Stimulated activated effector memory CD8-positive, alpha-beta T cell treated with anti-CD3 and anti-CD28 coated beads, Interleukin-12 subunit alpha, Interleukin-12 subunit beta, amount 100 ng/mL, for 72 hours (primary cell): ENCODE measurements around the gene SUCLG1.
"Not testable (repeated sequence)": the region's sequence is repeated elsewhere in the genome, so short reads cannot be mapped to it uniquely, and the experiment has no call there.

Source experiments
- ATAC-seq: fragments of 150-1000 bp; cut with Tn5 transposase; 2 replicates; pipeline ENCODE4 v1.10.0; 2021
- DNase-seq, 2 donors: peaks; one replicate each; pipeline ENCODE4 v3.0.0; 2021 to 2022; ENCODE audit warnings: low spot score in 2 of 2
- H3K27ac Mint-ChIP-seq: one replicate; pipeline ENCODE4 v1.8.0; 2022; ENCODE audit warnings: mild to moderate bottlenecking, mixed read lengths
- H3K36me3 Mint-ChIP-seq: one replicate; pipeline ENCODE4 v1.8.0; 2022; ENCODE audit warnings: mild to moderate bottlenecking, mixed read lengths
- H3K4me1 Mint-ChIP-seq: one replicate; pipeline ENCODE4 v1.8.0; 2022; ENCODE audit warnings: mixed read lengths
- H3K4me3 Mint-ChIP-seq: one replicate; pipeline ENCODE4 v1.8.0; 2022; ENCODE audit warnings: mild to moderate bottlenecking, mixed read lengths
- H3K9me3 Mint-ChIP-seq: one replicate; pipeline ENCODE4 v1.8.0; 2022; ENCODE audit warnings: mixed read lengths

The SUCLG1 gene

GRCh38 chr2:84417453-84418145, 41.5 kb downstream of the SUCLG1 start:
- Mint-ChIP-seq H3K27ac (no peak overlapping the region), H3K4me3 (no peak overlapping the region), H3K36me3 (peaks cover 5% of the 10 kb centered on the region), H3K9me3 (no peaks in the 10 kb centered on the region), H3K4me1 (peaks cover 8% of the 10 kb centered on the region)
- DNase-seq (no peak), ATAC-seq (peak; percentile 82)

- DNase-seq (no peak), ATAC-seq (no peak)
- no peaks in the 10 kb centered on the region for H3K4me1 Mint-ChIP-seq
- H3K9me3 Mint-ChIP-seq, result no peaks in the 10 kb centered on the region
- H3K36me3 Mint-ChIP-seq, result no peaks in the 10 kb centered on the region
- no peak overlapping the region for H3K4me3 Mint-ChIP-seq
- no peak overlapping the region for H3K27ac Mint-ChIP-seq
Observed at GRCh38 chr2:84409531-84409930, 49.5 kb downstream of the SUCLG1 start.

GRCh38 chr2:84402111-84402510, 57.0 kb downstream of the SUCLG1 start:
- H3K27ac Mint-ChIP-seq, H3K4me1 Mint-ChIP-seq, ATAC-seq, H3K9me3 Mint-ChIP-seq, H3K36me3 Mint-ChIP-seq, H3K4me3 Mint-ChIP-seq, DNase-seq: not testable (repeated sequence)

GRCh38 chr2:84399839-84400238, 59.2 kb downstream of the SUCLG1 start:
- not testable (repeated sequence) for H3K4me1 Mint-ChIP-seq, H3K36me3 Mint-ChIP-seq, DNase-seq, H3K4me3 Mint-ChIP-seq, H3K9me3 Mint-ChIP-seq, ATAC-seq, H3K27ac Mint-ChIP-seq

- DNase-seq, result no peak
Observed at GRCh38 chr2:84395820-84396219, 63.3 kb downstream of the SUCLG1 start.

GRCh38 chr2:84394628-84395027, 64.5 kb downstream of the SUCLG1 start:
- Mint-ChIP-seq H3K4me3 (no peak overlapping the region), H3K9me3 (peaks cover 4% of the 10 kb centered on the region), H3K4me1 (no peaks in the 10 kb centered on the region), H3K27ac (no peak overlapping the region), H3K36me3 (no peaks in the 10 kb centered on the region)
- DNase-seq, result no peak
- ATAC-seq, result no peak

More at GRCh38 chr2:84395820-84396219, 63.3 kb downstream of the SUCLG1 start:
- peaks cover 5% of the 10 kb centered on the region for H3K9me3 Mint-ChIP-seq
- H3K36me3 Mint-ChIP-seq, result no peaks in the 10 kb centered on the region
- no peaks in the 10 kb centered on the region for H3K4me1 Mint-ChIP-seq
- no peak overlapping the region for H3K4me3 Mint-ChIP-seq
- ATAC-seq, result peak; percentile 55
- H3K27ac Mint-ChIP-seq, result no peak overlapping the region

GRCh38 chr2:84393829-84394228, 65.3 kb downstream of the SUCLG1 start:
- no peak overlapping the region for H3K27ac Mint-ChIP-seq
- no peaks in the 10 kb centered on the region for H3K4me1 Mint-ChIP-seq
- no peak for ATAC-seq
- peaks cover 4% of the 10 kb centered on the region for H3K9me3 Mint-ChIP-seq
- H3K36me3 Mint-ChIP-seq, result no peaks in the 10 kb centered on the region
- DNase-seq, result no peak
- H3K4me3 Mint-ChIP-seq, result no peak overlapping the region

- ATAC-seq (no peak), DNase-seq (no peak)
- Mint-ChIP-seq H3K9me3 (peaks cover 4% of the 10 kb centered on the region), H3K27ac (no peak overlapping the region), H3K36me3 (no peaks in the 10 kb centered on the region), H3K4me3 (no peak overlapping the region), H3K4me1 (no peaks in the 10 kb centered on the region)
Observed at GRCh38 chr2:84389794-84390193, 69.3 kb downstream of the SUCLG1 start.

- peak; percentile 32 for ATAC-seq
- Mint-ChIP-seq H3K4me1 (no peaks in the 10 kb centered on the region), H3K27ac (no peak overlapping the region), H3K9me3 (peaks cover 4% of the 10 kb centered on the region), H3K36me3 (no peaks in the 10 kb centered on the region), H3K4me3 (no peak overlapping the region)
- no peak for DNase-seq
Observed at GRCh38 chr2:84388921-84389490, 70.1 kb downstream of the SUCLG1 start.

GRCh38 chr2:84388133-84388532, 70.9 kb downstream of the SUCLG1 start:
- no peak overlapping the region for H3K27ac Mint-ChIP-seq
- no peak for DNase-seq
- H3K4me1 Mint-ChIP-seq, result no peaks in the 10 kb centered on the region
- no peak for ATAC-seq
- H3K9me3 Mint-ChIP-seq, result peaks cover 4% of the 10 kb centered on the region
- H3K36me3 Mint-ChIP-seq, result no peaks in the 10 kb centered on the region
- H3K4me3 Mint-ChIP-seq, result no peak overlapping the region

- Mint-ChIP-seq H3K27ac (no peak overlapping the region), H3K36me3 (no peaks in the 10 kb centered on the region), H3K4me3 (no peak overlapping the region), H3K9me3 (no peaks in the 10 kb centered on the region), H3K4me1 (no peaks in the 10 kb centered on the region)
- no peak for DNase-seq
- no peak for ATAC-seq
Observed at GRCh38 chr2:84386336-84387040, 72.6 kb downstream of the SUCLG1 start.

GRCh38 chr2:84383271-84383670, 75.8 kb downstream of the SUCLG1 start:
- no peak overlapping the region for H3K4me3 Mint-ChIP-seq
- DNase-seq (no peak), ATAC-seq (no peak)
- no peaks in the 10 kb centered on the region for H3K4me1 Mint-ChIP-seq
- no peak overlapping the region for H3K27ac Mint-ChIP-seq
- no peaks in the 10 kb centered on the region for H3K36me3 Mint-ChIP-seq
- H3K9me3 Mint-ChIP-seq, result no peaks in the 10 kb centered on the region

GRCh38 chr2:84380875-84381274, 78.2 kb downstream of the SUCLG1 start:
- ATAC-seq (no peak), DNase-seq (no peak)
- Mint-ChIP-seq H3K4me3 (no peak overlapping the region), H3K36me3 (no peaks in the 10 kb centered on the region), H3K9me3 (no peaks in the 10 kb centered on the region), H3K4me1 (no peaks in the 10 kb centered on the region), H3K27ac (no peak overlapping the region)

GRCh38 chr2:84378960-84379359, 80.1 kb downstream of the SUCLG1 start:
- Mint-ChIP-seq H3K9me3 (no peaks in the 10 kb centered on the region), H3K4me1 (no peaks in the 10 kb centered on the region), H3K36me3 (no peaks in the 10 kb centered on the region), H3K27ac (no peak overlapping the region), H3K4me3 (no peak overlapping the region)
- ATAC-seq (no peak), DNase-seq (no peak)

GRCh38 chr2:84375020-84375419, 84.1 kb downstream of the SUCLG1 start:
- DNase-seq, result no peak
- no peaks in the 10 kb centered on the region for H3K9me3 Mint-ChIP-seq
- no peaks in the 10 kb centered on the region for H3K36me3 Mint-ChIP-seq
- no peaks in the 10 kb centered on the region for H3K4me1 Mint-ChIP-seq
- no peak overlapping the region for H3K4me3 Mint-ChIP-seq
- H3K27ac Mint-ChIP-seq, result no peak overlapping the region
- no peak for ATAC-seq

GRCh38 chr2:84373866-84374265, 85.2 kb downstream of the SUCLG1 start:
- ATAC-seq, result no peak
- Mint-ChIP-seq H3K4me1 (no peaks in the 10 kb centered on the region), H3K9me3 (no peaks in the 10 kb centered on the region), H3K27ac (no peak overlapping the region), H3K36me3 (no peaks in the 10 kb centered on the region), H3K4me3 (no peak overlapping the region)
- DNase-seq, result no peak
